HG02642 (cell line): ENCODE measurements around the gene CASZ1.

Experiments used
- ATAC-seq: cut with Tn5 transposase; IDR thresholded peaks from one replicate; pipeline ENCODE4 v1.9.1; 2021; ENCODE audit warnings: mild to moderate bottlenecking; ENCODE audit not compliant: unreplicated experiment, poor library complexity

CASZ1 gene

GRCh38 chr1:10633416-10633815, 163.0 kb downstream of the CASZ1 start:
- ATAC-seq = no peak

- ATAC-seq = no peak
Observed at GRCh38 chr1:10632691-10633090, 163.8 kb downstream of the CASZ1 start.

GRCh38 chr1:10631811-10632593, 164.4 kb downstream of the CASZ1 start:
- ATAC-seq = no peak

- ATAC-seq = no peak
Observed at GRCh38 chr1:10631121-10631810, 165.2 kb downstream of the CASZ1 start.

GRCh38 chr1:10630661-10631120, 165.8 kb downstream of the CASZ1 start:
- no peak for ATAC-seq

- ATAC-seq = no peak
Observed at GRCh38 chr1:10629816-10630571, 166.5 kb downstream of the CASZ1 start.

- ATAC-seq = no peak
Observed at GRCh38 chr1:10629091-10629815, 167.2 kb downstream of the CASZ1 start.

GRCh38 chr1:10628685-10629084, 167.8 kb downstream of the CASZ1 start:
- ATAC-seq = no peak

- ATAC-seq = no peak
Observed at GRCh38 chr1:10626791-10627410, 169.5 kb downstream of the CASZ1 start.

- ATAC-seq = no peak
Observed at GRCh38 chr1:10626131-10626731, 170.2 kb downstream of the CASZ1 start.

- no peak for ATAC-seq
Observed at GRCh38 chr1:10625554-10625953, 170.9 kb downstream of the CASZ1 start.

- no peak for ATAC-seq
Observed at GRCh38 chr1:10625076-10625475, 171.4 kb downstream of the CASZ1 start.

- no peak for ATAC-seq
Observed at GRCh38 chr1:10624256-10625050, 172.0 kb downstream of the CASZ1 start.

- ATAC-seq = no peak
Observed at GRCh38 chr1:10623686-10624145, 172.7 kb downstream of the CASZ1 start.

- ATAC-seq = no peak
Observed at GRCh38 chr1:10622910-10623685, 173.3 kb downstream of the CASZ1 start.

- no peak for ATAC-seq
Observed at GRCh38 chr1:10621906-10622305, 174.5 kb downstream of the CASZ1 start.

GRCh38 chr1:10620776-10621175, 175.7 kb downstream of the CASZ1 start:
- ATAC-seq = no peak
